Calu3 (cell line): Measurements from ENCODE around the gene KIF25. TPM values are rescaled to one million over a fixed set of nuclear protein-coding genes. Genes with fewer than 3 reads are reported as not detected.

Source experiments
- BruUV-seq: library from RNA; stranded (reverse); fragments of 400-500 nt; replicated peaks from 2 replicates; lab custom pipeline; 2021; lab: Mats Ljungman, UMichigan
- CTCF ChIA-PET: fragments of 300-600 bp; sonication (Branson Sonifier 250); formaldehyde crosslinking; loops from one replicate; lab custom pipeline; 2022; ENCODE audit warnings: antibody characterized with exemption; lab: Charles Lee
- DNase-seq: peaks from one replicate; pipeline ENCODE4 v3.0.0; 2022
- H3K27ac Mint-ChIP-seq: one replicate; pipeline ENCODE4 v1.8.0; 2022; ENCODE audit warnings: mixed read lengths; ENCODE audit not compliant: unreplicated experiment
- H3K27me3 Mint-ChIP-seq: one replicate; pipeline ENCODE4 v1.8.0; 2022; ENCODE audit warnings: mixed read lengths; ENCODE audit not compliant: unreplicated experiment
- H3K36me3 Mint-ChIP-seq: one replicate; pipeline ENCODE4 v1.8.0; 2022; ENCODE audit warnings: mild to moderate bottlenecking, moderate library complexity, mixed read lengths; ENCODE audit not compliant: insufficient read depth, unreplicated experiment
- H3K4me1 Mint-ChIP-seq: one replicate; pipeline ENCODE4 v1.8.0; 2022; ENCODE audit warnings: mild to moderate bottlenecking, low read depth, mixed read lengths; ENCODE audit not compliant: unreplicated experiment
- H3K4me3 Mint-ChIP-seq: one replicate; pipeline ENCODE4 v1.8.0; 2022; ENCODE audit warnings: mild to moderate bottlenecking, low read depth, moderate library complexity, mixed read lengths; ENCODE audit not compliant: unreplicated experiment
- H3K9me3 Mint-ChIP-seq: one replicate; pipeline ENCODE4 v1.8.0; 2022; ENCODE audit warnings: low read depth, mixed read lengths; ENCODE audit not compliant: unreplicated experiment
- intact Hi-C: fragments of 100-400 bp; cut with micrococcal nuclease; formaldehyde crosslinking; loops from one replicate; pipeline ENCODE4 v1.10.0; 2022; ENCODE audit not compliant: unreplicated experiment
- total RNA-seq: library from RNA; stranded (reverse); gene quantifications from 2 replicates; pipeline ENCODE4 v1.2.3, GENCODE V29; 2022
- TF ChIP-seq, protein P1 (sequence below): fragments of 200-600 bp; IDR thresholded peaks from one replicate; pipeline ENCODE4 v1.8.0; 2022; ENCODE audit warnings: antibody characterized with exemption; ENCODE audit not compliant: unreplicated experiment

KIF25 gene
- total RNA-seq, 1 experiment from 2014 or later = not detected

DNA sequence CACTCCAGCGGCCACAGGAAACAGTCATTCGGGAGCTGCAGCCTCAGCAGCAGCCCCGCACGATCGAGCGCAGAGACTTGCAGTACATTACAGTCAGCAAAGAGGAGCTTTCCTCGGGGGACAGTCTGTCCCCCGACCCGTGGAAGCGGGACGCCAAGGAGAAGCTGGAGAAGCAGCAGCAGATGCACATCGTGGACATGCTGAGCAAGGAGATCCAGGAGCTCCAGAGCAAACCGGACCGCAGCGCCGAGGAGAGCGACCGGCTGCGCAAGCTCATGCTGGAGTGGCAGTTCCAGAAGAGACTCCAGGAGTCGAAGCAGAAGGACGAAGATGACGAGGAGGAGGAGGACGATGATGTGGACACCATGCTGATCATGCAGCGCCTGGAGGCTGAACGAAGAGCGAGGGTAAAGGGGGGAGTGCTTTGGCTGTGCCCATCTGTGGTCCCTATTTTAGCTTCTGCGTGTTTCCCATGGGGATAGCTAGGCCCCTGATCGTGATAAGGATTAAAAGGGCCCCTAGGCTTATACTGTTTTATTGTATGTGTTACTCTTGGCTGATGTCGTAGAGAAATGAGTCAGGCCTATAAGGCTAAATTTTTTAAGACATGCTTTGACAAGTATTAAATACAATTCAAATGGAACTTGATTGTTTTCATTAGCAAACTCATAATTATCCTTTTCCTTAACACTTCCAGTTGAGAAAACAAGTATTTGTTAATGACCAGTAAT lies 45.5 kb upstream of the KIF25 start:
- H3K4me1 Mint-ChIP-seq = peaks cover 18% of the 10 kb centered on the region
- CTCF ChIA-PET = no interaction called here
- no TSS peak for BruUV-seq
- peaks cover 64% of the 10 kb centered on the region for H3K36me3 Mint-ChIP-seq
- no peaks in the 10 kb centered on the region for H3K27me3 Mint-ChIP-seq
- no peak overlapping the region for H3K4me3 Mint-ChIP-seq
- H3K27ac Mint-ChIP-seq = no peak overlapping the region
- no peak for DNase-seq
- no peaks in the 10 kb centered on the region for H3K9me3 Mint-ChIP-seq
- intact Hi-C loops = no loop called here
- TF ChIP-seq, protein P1, sequence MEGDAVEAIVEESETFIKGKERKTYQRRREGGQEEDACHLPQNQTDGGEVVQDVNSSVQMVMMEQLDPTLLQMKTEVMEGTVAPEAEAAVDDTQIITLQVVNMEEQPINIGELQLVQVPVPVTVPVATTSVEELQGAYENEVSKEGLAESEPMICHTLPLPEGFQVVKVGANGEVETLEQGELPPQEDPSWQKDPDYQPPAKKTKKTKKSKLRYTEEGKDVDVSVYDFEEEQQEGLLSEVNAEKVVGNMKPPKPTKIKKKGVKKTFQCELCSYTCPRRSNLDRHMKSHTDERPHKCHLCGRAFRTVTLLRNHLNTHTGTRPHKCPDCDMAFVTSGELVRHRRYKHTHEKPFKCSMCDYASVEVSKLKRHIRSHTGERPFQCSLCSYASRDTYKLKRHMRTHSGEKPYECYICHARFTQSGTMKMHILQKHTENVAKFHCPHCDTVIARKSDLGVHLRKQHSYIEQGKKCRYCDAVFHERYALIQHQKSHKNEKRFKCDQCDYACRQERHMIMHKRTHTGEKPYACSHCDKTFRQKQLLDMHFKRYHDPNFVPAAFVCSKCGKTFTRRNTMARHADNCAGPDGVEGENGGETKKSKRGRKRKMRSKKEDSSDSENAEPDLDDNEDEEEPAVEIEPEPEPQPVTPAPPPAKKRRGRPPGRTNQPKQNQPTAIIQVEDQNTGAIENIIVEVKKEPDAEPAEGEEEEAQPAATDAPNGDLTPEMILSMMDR = no peak

DNA sequence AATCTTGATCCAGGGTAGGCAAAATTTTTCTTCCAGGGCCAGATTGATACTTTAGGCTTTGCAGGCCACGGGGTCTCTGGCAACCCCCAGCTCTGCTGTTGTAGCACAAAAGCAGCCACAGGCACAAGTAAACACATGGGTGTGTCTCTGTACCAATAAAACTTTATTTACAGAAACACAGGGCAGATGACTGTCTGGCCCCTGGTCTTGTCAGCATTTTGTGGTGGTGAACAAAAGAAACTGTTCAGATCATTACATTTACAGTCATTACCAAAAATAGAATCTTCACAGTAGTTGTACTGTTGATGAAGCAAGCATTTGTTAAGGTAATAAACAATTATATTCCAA lies 45.0 kb upstream of the KIF25 start:
- Mint-ChIP-seq H3K27me3 (no peaks in the 10 kb centered on the region), H3K9me3 (no peaks in the 10 kb centered on the region), H3K36me3 (peaks cover 63% of the 10 kb centered on the region), H3K4me3 (no peak overlapping the region), H3K27ac (no peak overlapping the region), H3K4me1 (peaks cover 24% of the 10 kb centered on the region)
- BruUV-seq = no TSS peak
- CTCF ChIA-PET = no interaction called here
- TF ChIP-seq, protein P1 = no peak
- intact Hi-C loops = no loop called here
- no peak for DNase-seq

DNA sequence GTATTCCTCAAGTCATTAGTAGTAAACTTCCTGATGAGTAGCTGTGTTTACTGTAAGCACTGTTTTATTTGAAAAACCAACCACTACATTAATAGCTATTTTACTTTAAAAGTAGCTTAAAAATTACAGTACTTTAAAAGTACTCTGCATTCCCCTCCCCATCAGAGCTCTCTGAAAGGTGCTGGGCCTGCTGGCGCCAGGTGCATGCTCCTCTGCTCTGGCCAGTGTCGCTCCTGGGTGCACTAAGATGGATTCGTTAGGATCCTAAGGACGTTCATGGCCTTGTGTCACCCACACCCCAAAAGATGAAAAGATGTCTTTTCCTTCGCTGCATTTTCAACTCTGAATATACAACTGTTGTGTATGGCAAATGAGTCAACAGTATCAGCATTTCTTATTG lies 43.9 kb upstream of the KIF25 start:
- Mint-ChIP-seq H3K27ac (no peak overlapping the region), H3K36me3 (peaks cover 58% of the 10 kb centered on the region), H3K4me3 (no peak overlapping the region), H3K4me1 (peaks cover 29% of the 10 kb centered on the region), H3K9me3 (no peaks in the 10 kb centered on the region), H3K27me3 (no peaks in the 10 kb centered on the region)
- BruUV-seq = no TSS peak
- no peak for DNase-seq
- TF ChIP-seq, protein P1 = no peak
- CTCF ChIA-PET = interaction anchor here (0.7 kb wide), 1 partner anchor 79 kb away, joined by 3 read pairs; no protein-coding TSS in a partner anchor
- intact Hi-C loops = no loop called here

DNA sequence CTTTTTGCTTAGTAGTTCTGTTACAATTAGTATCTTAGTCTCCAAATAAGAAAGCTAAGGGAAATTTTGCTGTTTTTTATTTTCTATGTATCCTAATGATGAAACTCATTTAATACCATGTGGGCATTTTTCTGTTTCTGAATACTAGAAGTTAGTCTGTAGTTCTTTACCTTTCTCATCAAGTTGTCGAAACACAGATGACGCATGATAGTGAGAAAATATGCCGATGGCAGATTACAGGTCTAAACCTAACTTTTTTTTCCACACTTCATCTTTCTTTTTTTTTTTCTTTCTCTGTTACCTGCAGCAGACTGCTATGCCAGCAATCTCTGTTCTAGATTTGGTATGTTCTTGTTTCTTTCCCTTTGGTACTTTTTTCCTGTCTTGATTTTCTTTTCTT lies 43.3 kb upstream of the KIF25 start:
- H3K27me3 Mint-ChIP-seq = no peaks in the 10 kb centered on the region
- no TSS peak for BruUV-seq
- peaks cover 52% of the 10 kb centered on the region for H3K36me3 Mint-ChIP-seq
- CTCF ChIA-PET = no interaction called here
- H3K27ac Mint-ChIP-seq = no peak overlapping the region
- no peaks in the 10 kb centered on the region for H3K9me3 Mint-ChIP-seq
- peaks cover 35% of the 10 kb centered on the region for H3K4me1 Mint-ChIP-seq
- TF ChIP-seq, protein P1 = no peak
- intact Hi-C loops = no loop called here
- no peak overlapping the region for H3K4me3 Mint-ChIP-seq
- DNase-seq = no peak
